ENCODE measurements around the gene GLI2. TPM values are rescaled to one million over a fixed set of nuclear protein-coding genes. Genes with fewer than 3 reads are reported as not detected.

Gene GLI2
- total and polyA plus RNA-seq, 7 experiments from 2014 or later, result 1.6 TPM; not detected in 6

DNA sequence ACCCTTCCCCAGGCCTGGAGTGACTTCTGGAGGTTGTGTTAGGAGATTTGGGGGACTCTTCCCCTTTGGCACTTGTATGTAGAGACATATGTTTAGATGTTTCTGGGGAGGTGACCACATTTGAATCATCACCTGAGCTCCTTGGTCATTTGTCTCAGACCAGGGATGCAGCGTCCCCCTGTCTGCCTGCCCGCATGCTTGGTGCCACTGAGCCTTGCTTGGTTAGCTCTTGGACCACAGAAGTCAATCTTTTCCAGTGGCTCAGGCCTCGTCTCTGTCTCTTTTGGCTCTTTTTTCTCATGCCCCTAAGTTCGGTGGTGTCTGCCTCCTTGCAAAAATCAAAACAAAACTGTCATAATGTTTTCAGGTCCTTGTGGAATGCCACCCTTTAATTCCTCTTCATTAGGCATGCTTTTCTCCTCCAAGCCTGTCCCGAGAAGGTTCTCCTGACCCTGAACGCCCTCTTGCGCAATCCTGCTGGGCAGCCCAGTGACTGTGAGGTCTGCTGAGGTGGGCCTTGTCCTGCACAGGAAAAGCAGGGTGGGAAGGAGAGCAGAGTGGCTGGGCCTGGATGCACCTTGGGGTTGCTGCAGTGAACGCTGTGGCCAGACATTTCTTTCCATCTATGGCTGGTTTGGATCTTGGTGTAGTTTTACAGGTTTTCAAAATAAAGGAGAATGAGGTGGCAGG lies 24.9 kb downstream of the GLI2 start:
- DNase-seq (no peak), ATAC-seq (no peak)
- CTCF ChIA-PET, result no interaction called here
- Mint-ChIP-seq H3K36me3 (no peaks in the 10 kb centered on the region), H3K27me3 (peaks cover 0 to 21% (median 18%) of the 10 kb centered on the region in 5 donors), H3K4me1 (peaks cover 0 to 1% (median 0%) of the 10 kb centered on the region in 7 donors), H3K27ac (no peak overlapping the region), H3K4me3 (no peak overlapping the region), H3K9me3 (no peaks in the 10 kb centered on the region)
- no peak overlapping the region for H3K4me3 ChIP-seq (ENCODE audit: low read length)
- no peaks in the 10 kb centered on the region for H3K27me3 ChIP-seq (ENCODE audit: control insufficient read depth in 2 of 2, insufficient read depth in 2 of 2, low read length in 2 of 2)
- intact Hi-C loops (cut with micrococcal nuclease), result no loop called here
- no peaks in the 10 kb centered on the region for H3K9me3 ChIP-seq (ENCODE audit: control insufficient read depth in 2 of 3, low read length in 3 of 3)
- H3K4me1 ChIP-seq (ENCODE audit: control insufficient read depth in 2 of 2, insufficient read depth in 2 of 2, low read length in 2 of 2), result no peaks in the 10 kb centered on the region
- POLR2A ChIA-PET, result no interaction called here
- no peak overlapping the region for H3K27ac ChIP-seq (ENCODE audit: low read depth, low read length)
- H3K36me3 ChIP-seq (ENCODE audit: control insufficient read depth in 2 of 3, insufficient read depth in 3 of 3, low read length in 3 of 3), result no peaks in the 10 kb centered on the region

DNA sequence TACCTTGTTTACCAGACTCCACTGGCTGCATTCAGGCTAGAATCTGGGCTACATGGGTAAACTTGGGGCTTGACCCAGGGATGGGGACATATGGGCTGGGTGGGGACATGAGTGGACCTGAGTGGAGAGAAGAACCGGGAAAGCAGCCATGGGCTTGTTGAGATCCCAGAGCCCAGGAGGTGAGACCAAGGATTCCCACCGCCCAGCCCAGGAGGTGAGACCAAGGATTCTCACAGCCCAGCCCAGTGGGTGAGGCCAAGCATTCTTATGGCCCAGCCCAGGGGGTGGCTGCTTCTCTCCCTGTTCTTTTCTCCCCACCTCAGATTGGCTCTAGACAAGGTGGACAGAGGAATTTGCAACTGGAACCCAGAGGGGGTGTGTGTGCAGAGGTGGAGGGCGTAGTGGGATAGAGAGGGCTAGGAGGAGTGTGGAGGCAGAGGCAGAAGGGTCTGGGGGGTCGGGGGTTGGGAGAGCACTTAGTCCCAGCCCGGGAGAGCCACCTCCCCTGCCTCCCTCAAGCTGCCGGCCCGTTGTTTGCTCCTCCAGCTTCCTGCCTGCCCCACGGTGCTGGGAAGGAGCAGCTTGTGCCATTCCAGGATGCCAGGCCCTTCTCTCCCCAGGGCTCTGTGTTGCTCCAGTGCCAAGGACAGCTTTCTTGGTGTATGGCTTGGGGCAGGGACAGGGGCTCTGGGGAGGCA lies 25.6 kb downstream of the GLI2 start:
- Mint-ChIP-seq H3K27me3 (peaks cover 0 to 21% (median 16%) of the 10 kb centered on the region in 5 donors), H3K9me3 (no peaks in the 10 kb centered on the region), H3K36me3 (no peaks in the 10 kb centered on the region), H3K4me3 (no peak overlapping the region), H3K4me1 (peaks cover 0 to 1% (median 0%) of the 10 kb centered on the region in 7 donors), H3K27ac (no peak overlapping the region)
- ChIA-PET POLR2A (no interaction called here), CTCF (no interaction called here)
- intact Hi-C loops (cut with micrococcal nuclease), result no loop called here
- Histone ChIP-seq H3K36me3 (ENCODE audit: control insufficient read depth in 2 of 3, insufficient read depth in 3 of 3, low read length in 3 of 3) (no peaks in the 10 kb centered on the region), H3K27ac (ENCODE audit: low read depth, low read length) (no peak overlapping the region), H3K27me3 (ENCODE audit: control insufficient read depth in 2 of 2, insufficient read depth in 2 of 2, low read length in 2 of 2) (no peaks in the 10 kb centered on the region), H3K4me1 (ENCODE audit: control insufficient read depth in 2 of 2, insufficient read depth in 2 of 2, low read length in 2 of 2) (no peaks in the 10 kb centered on the region), H3K9me3 (ENCODE audit: control insufficient read depth in 2 of 3, low read length in 3 of 3) (no peaks in the 10 kb centered on the region), H3K4me3 (ENCODE audit: low read length) (no peak overlapping the region)
- ATAC-seq (no peak), DNase-seq (no peak)

DNA sequence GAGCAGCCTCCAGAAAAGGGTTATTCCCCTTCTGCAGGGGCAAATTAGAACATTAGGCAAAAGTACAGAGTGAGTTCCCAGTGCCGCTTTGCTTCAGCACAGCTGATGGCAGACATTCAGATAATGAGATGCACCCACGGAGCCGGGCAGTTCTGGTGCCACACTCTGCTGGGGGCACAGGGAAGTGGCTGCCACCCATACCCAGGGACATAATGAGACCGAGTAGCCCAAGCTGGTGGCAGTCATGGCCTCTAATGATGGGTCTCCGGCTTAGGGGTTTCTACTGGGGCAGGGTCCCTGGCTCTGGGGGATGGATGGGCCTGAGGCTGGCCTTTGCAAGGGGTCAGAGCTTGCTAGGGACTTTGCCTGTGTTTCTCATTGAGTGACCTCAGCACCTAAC lies 26.2 kb downstream of the GLI2 start:
- POLR2A ChIA-PET, result no interaction called here
- DNase-seq, result no peak
- Mint-ChIP-seq H3K27me3 (peaks cover 0 to 21% (median 16%) of the 10 kb centered on the region in 5 donors), H3K9me3 (no peaks in the 10 kb centered on the region), H3K36me3 (no peaks in the 10 kb centered on the region), H3K4me3 (no peak overlapping the region), H3K27ac (no peak overlapping the region), H3K4me1 (peaks cover 0 to 1% (median 0%) of the 10 kb centered on the region in 7 donors)
- no peak for ATAC-seq
- intact Hi-C loops (cut with micrococcal nuclease), result no loop called here
- Histone ChIP-seq H3K4me1 (ENCODE audit: control insufficient read depth in 2 of 2, insufficient read depth in 2 of 2, low read length in 2 of 2) (no peaks in the 10 kb centered on the region), H3K27ac (ENCODE audit: low read depth, low read length) (no peak overlapping the region), H3K9me3 (ENCODE audit: control insufficient read depth in 2 of 3, low read length in 3 of 3) (no peaks in the 10 kb centered on the region), H3K36me3 (ENCODE audit: control insufficient read depth in 2 of 3, insufficient read depth in 3 of 3, low read length in 3 of 3) (no peaks in the 10 kb centered on the region), H3K4me3 (ENCODE audit: low read length) (no peak overlapping the region), H3K27me3 (ENCODE audit: control insufficient read depth in 2 of 2, insufficient read depth in 2 of 2, low read length in 2 of 2) (no peaks in the 10 kb centered on the region)
- CTCF ChIA-PET, result no interaction called here

DNA sequence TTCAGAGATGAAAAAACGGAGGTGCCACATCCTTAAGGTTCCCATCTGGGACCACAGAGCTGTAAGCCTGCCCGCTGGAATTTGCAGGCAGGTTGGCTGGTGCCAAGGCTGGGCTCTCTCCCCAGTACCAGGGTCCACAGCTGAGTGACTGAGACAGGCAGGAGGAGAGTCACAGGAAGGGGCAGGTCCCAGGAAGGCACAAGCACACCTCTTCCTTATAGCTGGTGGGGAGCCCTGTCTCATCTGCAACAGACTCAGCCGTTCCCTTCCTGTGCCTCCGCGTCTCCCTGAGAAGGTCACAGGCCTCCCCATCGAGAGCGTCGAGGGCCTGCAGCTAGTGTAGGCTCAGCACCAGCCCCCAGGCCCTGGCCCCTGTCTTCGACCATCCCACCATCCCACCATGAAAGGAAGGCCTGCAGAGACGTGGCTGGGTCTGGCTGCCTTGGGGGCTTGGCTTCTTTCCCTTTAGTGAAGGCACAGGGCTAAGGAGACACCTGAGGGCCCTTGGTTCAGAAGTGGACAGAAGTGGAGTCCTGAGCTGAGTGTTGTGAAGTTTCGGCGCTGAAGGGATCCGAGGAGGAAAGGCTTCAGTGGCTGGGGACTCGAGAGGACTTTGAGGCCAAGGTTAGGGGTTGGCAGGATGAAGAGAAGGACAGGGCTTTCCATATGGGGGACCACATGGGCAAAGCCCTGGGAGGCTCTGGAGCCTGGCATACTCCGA lies 26.8 kb downstream of the GLI2 start:
- peaks cover 0 to 21% (median 16%) of the 10 kb centered on the region in 5 donors for H3K27me3 Mint-ChIP-seq
- Histone ChIP-seq H3K4me1 (ENCODE audit: control insufficient read depth in 2 of 2, insufficient read depth in 2 of 2, low read length in 2 of 2) (no peaks in the 10 kb centered on the region), H3K27me3 (ENCODE audit: control insufficient read depth in 2 of 2, insufficient read depth in 2 of 2, low read length in 2 of 2) (no peaks in the 10 kb centered on the region), H3K9me3 (ENCODE audit: control insufficient read depth in 2 of 3, low read length in 3 of 3) (no peaks in the 10 kb centered on the region), H3K27ac (ENCODE audit: low read depth, low read length) (no peak overlapping the region), H3K36me3 (ENCODE audit: control insufficient read depth in 2 of 3, insufficient read depth in 3 of 3, low read length in 3 of 3) (no peaks in the 10 kb centered on the region), H3K4me3 (ENCODE audit: low read length) (no peak overlapping the region)
- intact Hi-C loops (cut with micrococcal nuclease), result no loop called here
- no peaks in the 10 kb centered on the region for H3K9me3 Mint-ChIP-seq
- H3K4me3 Mint-ChIP-seq, result no peak overlapping the region
- ATAC-seq (no peak), DNase-seq (no peak)
- no peak overlapping the region for H3K27ac Mint-ChIP-seq
- H3K4me1 Mint-ChIP-seq, result peaks cover 0 to under 1% (median 0%) of the 10 kb centered on the region in 7 donors
- no peaks in the 10 kb centered on the region for H3K36me3 Mint-ChIP-seq
- POLR2A ChIA-PET, result no interaction called here
- CTCF ChIA-PET, result no interaction called here

DNA sequence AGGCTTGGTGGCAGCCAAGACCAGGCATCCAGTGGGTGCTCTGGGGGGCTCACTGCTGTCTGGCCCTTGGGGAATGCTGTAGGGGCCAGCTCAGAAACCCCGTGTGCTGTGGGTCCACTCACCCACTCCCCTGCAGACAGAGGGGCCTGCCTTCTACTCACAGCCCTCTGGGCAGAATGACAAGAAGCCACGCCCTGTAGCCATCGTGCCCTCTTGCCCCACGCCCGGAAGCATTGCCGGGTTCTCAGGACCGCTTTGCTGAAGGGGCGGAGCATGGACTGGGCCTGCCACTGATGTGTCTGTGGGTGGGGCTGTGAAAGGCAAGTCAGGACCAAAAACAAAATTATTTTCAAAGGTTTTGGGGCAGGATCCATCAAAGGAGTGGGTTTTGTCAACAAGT lies 27.8 kb downstream of the GLI2 start:
- POLR2A ChIA-PET, result no interaction called here
- H3K9me3 ChIP-seq (ENCODE audit: control insufficient read depth in 2 of 3, low read length in 3 of 3), result no peaks in the 10 kb centered on the region
- peaks cover 0 to 17% (median 10%) of the 10 kb centered on the region in 5 donors for H3K27me3 Mint-ChIP-seq
- H3K4me3 ChIP-seq (ENCODE audit: low read length), result no peak overlapping the region
- no peaks in the 10 kb centered on the region for H3K4me1 ChIP-seq (ENCODE audit: control insufficient read depth in 2 of 2, insufficient read depth in 2 of 2, low read length in 2 of 2)
- H3K27me3 ChIP-seq (ENCODE audit: control insufficient read depth in 2 of 2, insufficient read depth in 2 of 2, low read length in 2 of 2), result no peaks in the 10 kb centered on the region
- no peaks in the 10 kb centered on the region for H3K4me1 Mint-ChIP-seq
- intact Hi-C loops (cut with micrococcal nuclease), result no loop called here
- H3K4me3 Mint-ChIP-seq, result no peak overlapping the region
- H3K27ac ChIP-seq (ENCODE audit: low read depth, low read length), result no peak overlapping the region
- no peaks in the 10 kb centered on the region for H3K36me3 ChIP-seq (ENCODE audit: control insufficient read depth in 2 of 3, insufficient read depth in 3 of 3, low read length in 3 of 3)
- no peak overlapping the region for H3K27ac Mint-ChIP-seq
- DNase-seq, result no peak
- H3K9me3 Mint-ChIP-seq, result no peaks in the 10 kb centered on the region
- CTCF ChIA-PET, result no interaction called here
- H3K36me3 Mint-ChIP-seq, result no peaks in the 10 kb centered on the region
- peak; percentile 3 for ATAC-seq

DNA sequence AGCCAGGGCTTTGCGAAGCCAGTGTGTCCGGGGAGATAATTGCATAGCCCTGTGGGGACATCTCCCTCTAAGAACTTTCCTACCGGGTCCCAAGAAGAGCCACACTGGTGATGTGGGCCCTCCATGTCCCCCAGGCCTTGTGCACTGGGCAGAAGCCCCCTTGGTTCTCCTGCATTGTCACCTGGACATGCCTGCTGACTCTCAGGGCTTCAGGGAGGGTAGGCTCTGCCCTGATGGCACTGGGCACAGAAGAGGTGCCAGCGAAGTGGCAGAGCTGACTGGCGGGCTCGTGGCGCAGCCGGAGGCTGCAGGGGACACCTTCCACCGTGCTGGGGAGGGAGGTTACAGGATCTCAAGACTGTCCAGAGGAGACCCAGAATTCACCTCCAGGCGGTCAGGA lies 28.3 kb downstream of the GLI2 start:
- Histone ChIP-seq H3K4me3 (ENCODE audit: low read length) (no peak overlapping the region), H3K9me3 (ENCODE audit: control insufficient read depth in 2 of 3, low read length in 3 of 3) (no peaks in the 10 kb centered on the region), H3K27me3 (ENCODE audit: control insufficient read depth in 2 of 2, insufficient read depth in 2 of 2, low read length in 2 of 2) (no peaks in the 10 kb centered on the region), H3K4me1 (ENCODE audit: control insufficient read depth in 2 of 2, insufficient read depth in 2 of 2, low read length in 2 of 2) (no peaks in the 10 kb centered on the region), H3K27ac (ENCODE audit: low read depth, low read length) (no peak overlapping the region), H3K36me3 (ENCODE audit: control insufficient read depth in 2 of 3, insufficient read depth in 3 of 3, low read length in 3 of 3) (no peaks in the 10 kb centered on the region)
- ChIA-PET POLR2A (no interaction called here), CTCF (no interaction called here)
- intact Hi-C loops (cut with micrococcal nuclease), result no loop called here
- Mint-ChIP-seq H3K9me3 (no peaks in the 10 kb centered on the region), H3K27me3 (peaks cover 0 to 17% (median 8%) of the 10 kb centered on the region in 5 donors), H3K4me3 (no peak overlapping the region), H3K27ac (no peak overlapping the region), H3K4me1 (no peaks in the 10 kb centered on the region), H3K36me3 (no peaks in the 10 kb centered on the region)
- ATAC-seq (no peak), DNase-seq (no peak)

Measured in naive thymus-derived CD4-positive, alpha-beta T cell (primary cell).